GM18951 (cell line): ENCODE measurements around the gene TLCD3A.

Experiments
- POLR2A ChIP-seq: IDR thresholded peaks from 4 replicates; pipeline ENCODE4 v1.6.1; 2011; ENCODE audit warnings: mild to moderate bottlenecking; ENCODE audit not compliant: insufficient read length, insufficient read depth; ENCODE audit errors: extremely low read depth
- in situ Hi-C: fragments of 300-500 bp; cut with MboI; formaldehyde crosslinking; loops from one replicate; pipeline ENCODE4 v1.12.0; 2022; ENCODE audit warnings: low sequenced_read_pairs, mixed read lengths, inconsistent platforms; ENCODE audit not compliant: unreplicated experiment

TLCD3A gene

DNA sequence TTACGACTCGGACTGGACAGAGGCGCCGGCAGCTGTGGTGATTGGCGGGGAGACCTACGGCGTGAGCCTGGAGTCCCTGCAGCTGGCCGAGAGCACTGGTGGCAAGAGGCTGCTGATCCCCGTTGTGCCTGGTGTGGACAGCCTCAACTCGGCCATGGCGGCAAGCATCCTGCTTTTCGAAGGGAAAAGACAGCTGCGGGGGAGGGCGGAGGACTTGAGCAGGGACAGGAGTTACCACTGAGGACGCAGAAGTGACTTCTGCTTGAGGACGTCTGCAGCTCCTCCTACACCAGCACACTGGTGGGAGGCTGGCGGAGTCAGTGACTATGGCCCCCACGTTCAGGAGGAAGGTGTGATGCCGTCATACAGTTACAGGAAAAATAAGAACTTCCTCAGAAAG, 59.4 kb downstream of the TLCD3A start:
- no peak for TF ChIP-seq POLR2A
- in situ Hi-C loops: no loop called here

DNA sequence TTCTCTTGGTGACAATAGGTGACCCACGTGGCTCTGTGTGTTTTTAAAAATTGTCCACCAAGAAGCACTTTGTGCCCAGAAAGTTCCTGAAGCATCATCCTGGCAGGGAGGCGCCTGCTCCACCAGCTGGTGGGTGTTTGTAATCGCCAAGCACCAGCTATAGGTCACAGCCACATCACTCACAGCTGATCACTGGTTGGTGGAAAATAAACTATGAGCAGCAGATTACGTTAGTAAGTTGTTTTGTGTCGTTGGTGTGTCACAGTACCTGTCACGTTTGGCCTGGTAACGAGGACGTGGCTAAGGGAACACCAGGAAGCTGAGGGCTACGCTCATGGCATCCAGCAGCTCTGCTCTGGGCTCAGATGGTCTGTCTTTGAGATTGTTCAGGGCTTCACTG, 59.9 kb downstream of the TLCD3A start:
- in situ Hi-C loops: no loop called here

More for the DNA sequence above, 59.9 kb downstream of the TLCD3A start:
- no peak for TF ChIP-seq POLR2A
